Fibroblast of gingiva (primary cell): ENCODE measurements around the gene TYROBP.
"Not testable (repeated sequence)": the region's sequence is repeated elsewhere in the genome, so short reads cannot be mapped to it uniquely, and the experiment has no call there.

Experiments
- DNase-seq: peaks from one replicate; pipeline ENCODE4 v3.0.0-alpha.2; 2011; ENCODE audit warnings: low read depth

The TYROBP gene

DNA sequence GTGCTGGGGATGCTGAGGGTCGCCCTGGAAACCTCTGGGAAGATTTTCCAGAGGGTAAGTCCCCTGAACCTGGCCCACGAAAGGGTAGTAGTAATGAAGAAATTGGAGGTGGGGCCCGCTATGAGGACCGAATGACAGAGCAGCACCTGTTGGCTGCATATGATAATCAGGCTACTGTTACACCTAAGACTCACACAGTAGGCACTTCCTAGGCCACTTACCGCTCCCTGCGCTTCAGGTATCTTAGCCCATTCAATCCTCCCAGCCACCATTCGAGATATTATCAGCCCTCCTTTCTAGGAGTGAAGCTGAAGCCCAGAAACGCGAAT is 23.7 kb upstream of the TYROBP start:
- DNase-seq: no peak

DNA sequence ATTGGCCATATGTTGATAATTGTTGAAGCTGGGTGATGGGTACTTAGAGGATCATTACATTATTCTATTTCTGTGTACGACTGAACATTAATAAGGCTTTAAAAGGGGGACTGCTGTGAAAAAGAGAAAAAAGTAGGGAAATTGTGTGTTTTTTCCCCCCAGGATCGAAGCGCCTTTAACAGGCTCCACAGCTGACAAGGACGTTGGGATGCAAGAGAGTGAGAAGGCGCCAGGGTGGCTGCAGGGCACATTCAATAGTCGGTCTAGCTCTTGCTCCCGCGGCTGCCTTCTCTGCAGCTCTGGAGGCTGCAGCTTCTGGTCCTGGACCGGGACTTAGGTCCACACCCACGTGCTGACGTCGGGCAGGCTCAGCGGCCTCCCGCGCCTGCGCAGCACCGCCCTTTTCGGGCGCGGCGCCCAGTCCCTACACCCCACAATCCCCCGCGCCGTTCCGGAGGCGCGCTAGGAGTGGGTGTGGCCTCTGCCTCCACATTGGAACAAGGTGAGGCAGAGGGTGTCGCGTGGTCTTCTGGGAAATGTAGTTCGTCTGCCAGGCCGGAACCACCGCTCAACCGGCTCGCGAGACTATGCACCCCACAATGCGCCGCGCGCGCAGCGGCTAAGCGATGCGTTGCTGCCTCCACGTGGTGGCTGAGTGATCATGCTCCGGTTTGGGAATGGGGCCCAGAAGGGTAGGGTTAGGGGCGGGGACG is 23.2 kb upstream of the TYROBP start:
- peak; percentile 99 for DNase-seq

DNA sequence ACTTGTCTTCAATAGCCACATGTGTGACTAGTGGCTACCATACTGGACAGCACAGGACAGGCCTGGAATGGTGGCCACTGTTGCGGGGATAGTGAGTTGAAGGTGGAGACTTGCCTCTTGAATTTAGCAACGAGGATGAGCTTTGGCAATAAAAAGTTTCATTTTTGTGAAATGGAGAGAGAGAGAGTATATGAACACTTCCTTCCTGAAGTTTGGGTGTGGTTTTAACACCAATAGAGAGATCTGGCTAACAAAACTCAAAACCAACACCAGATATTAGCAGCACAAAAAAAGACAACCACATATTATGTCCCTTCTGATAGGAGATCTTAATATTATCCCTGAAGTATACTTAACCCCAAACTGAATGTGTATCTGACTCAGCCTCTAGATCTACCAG is 21.8 kb upstream of the TYROBP start:
- no peak for DNase-seq

DNA sequence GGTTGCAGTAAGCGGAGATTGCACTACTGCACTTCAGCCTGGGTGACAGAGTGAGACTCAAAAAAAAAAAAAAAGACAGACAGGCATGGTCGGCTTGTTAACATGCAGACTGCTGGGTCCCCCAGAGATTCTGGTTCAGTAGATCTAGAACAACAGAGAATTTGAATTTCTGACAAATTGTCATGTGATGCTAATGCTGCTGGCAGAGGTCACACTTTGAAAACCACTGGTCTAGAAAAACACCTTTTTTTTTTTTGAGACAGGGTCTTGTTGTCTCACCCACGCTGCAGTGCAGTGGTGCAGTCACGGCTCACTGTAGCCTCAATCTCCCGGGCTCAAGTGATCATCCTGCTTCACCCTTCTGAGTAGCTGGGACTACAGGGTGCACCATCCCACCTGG is 20.4 kb upstream of the TYROBP start:
- DNase-seq: no peak

DNA sequence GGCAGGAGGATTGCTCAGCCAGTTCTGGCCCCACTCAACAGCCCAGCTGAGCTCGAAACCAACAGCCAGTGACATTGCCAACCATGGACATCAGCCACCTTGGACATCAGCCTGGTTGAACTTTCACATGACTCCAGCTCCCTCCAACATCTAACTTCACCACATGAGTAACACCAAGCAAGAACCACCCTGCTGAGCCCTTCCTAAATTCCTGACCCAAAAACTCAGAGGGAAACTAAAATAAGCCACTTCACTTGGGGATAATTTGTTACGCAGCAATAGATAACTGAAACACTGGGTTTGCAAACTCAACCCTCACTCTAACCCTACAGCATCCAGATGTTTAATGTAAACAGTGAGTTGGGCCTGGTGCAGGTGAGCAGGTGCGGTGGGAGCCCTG is 17.4 kb upstream of the TYROBP start:
- DNase-seq: no peak

DNA sequence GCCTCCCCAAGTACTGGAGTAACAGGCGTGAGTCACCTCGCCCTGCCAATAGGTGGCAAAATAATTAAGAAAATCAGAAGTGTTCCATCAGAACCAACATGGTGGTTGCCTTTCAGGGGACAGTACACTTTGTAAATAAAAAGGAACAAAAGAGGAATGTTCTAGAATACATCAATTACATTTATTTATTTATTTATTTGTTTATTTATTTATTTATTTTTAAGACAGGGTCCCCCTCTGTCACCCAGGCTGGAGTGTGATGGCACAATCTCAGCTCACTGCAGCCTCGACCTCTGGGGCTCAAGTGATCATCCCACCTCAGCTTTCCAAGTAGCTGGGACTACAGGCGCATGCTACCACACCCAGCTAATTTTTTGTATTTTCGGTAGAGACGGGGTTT is 12.9 kb upstream of the TYROBP start:
- DNase-seq: no peak

DNA sequence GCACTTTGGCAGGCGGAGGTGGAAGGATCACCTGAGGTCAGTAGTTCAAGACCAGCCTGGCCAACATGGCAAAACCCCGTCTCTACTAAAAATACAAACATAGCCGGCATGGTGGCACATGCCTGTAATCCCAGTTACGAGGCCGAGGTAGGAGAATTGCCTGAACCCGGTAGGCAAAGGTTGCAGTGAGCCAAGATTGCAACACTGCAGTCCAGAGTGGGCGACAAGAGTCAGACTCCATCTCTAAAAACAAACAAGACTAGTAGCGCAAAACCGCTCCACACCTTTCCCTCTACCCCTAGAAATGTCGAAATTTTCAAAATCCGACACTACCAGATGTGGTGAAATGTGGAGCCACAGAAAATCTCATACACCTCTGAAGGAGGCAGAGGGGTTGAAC is 11.2 kb upstream of the TYROBP start:
- no peak for DNase-seq

DNA sequence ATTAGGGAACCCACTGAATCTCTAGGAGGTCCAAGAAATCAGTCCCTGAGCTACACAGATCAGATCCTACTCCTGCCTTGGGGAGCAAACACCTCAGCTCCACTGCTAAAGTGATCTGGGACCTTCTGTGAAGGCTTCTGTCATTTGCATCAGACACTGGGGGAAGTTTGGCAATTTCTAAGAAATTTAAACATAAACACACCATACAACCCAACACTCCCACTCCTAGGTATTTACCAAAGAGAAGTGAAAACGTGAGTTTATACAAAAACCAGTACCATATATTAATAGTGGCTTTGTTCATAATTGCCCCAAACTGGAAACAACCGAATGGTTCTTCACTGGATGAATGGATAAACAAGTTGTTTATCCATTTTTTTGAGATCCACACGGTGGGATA is 7.3 kb upstream of the TYROBP start:
- DNase-seq: no peak

DNA sequence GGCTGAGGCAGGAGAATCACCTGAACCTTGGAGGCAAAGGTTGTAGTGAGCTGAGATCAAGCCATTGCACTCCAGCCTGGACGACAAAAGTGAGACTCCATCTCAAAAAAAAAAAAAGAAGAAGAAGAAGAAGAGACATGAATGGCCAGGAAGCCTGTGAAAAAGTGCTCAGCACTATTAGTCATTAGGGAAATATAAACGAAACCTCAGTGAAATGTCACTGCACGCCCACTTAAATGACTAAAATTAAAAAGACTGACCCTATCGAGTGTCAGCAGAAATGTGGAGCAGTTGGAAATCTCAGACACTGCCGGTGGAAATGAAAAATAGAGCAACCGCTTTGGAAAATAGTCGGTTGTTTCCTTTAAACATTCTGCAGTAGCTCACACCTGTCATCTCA is 5.5 kb upstream of the TYROBP start:
- DNase-seq: no peak

DNA sequence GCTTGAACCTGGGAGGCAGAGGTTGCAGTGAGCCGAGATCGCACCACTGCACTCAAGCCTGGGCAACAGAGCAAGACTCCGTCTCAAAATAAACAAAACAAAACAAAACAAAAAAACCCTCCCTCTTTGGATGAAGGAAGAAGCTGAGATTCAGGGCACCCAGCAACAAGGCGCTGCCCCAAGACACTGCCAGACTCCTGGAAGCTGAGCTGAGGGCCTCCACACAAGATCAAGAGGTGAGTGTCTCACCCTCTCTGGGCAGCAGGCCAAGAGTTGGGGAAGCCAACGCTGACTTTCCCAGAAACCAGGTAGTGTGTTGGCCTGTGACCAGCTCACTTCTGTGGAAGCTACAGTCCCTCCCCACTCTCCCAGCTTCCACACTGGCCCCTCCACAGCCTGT is 3.7 kb upstream of the TYROBP start:
- no peak for DNase-seq

DNA sequence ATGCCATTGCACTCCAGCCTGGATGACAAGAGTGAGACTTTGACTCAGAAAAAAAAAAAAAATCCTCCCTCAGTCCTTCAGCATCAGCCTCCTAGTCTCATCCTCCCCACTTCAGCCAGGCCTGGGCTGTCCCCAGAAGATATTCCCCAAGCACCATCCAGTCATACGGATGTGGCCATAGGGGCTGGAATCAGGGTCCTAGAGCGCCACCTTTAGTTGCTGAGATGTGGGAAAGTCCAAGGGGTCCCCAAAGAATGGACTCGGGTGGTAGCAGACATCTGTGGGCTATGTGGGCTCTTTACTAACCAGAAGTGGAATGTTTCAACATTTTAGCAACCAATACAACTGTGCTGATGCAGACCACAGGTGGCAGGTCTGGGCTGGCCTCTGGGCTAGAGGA is 3.1 kb upstream of the TYROBP start:
- DNase-seq: no peak

DNA sequence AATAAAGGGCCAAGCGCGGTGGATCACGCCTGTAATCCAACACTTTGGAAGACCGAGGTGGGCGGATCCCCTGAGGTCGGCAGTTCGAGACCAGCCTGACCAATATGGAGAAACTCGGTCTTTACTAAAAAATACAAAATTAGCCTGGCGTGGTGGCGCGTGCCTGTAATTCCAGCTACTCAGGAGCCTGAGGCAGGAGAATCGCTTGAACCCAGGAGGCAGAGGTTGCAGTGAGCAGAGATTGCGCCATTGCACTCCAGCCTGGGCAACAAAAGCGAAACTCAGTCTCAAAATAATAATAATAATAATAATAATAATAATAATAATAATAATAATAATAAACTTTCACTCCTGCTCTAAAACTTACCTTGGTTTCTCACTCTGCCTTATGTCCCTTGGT is 2.3 kb upstream of the TYROBP start:
- not testable (repeated sequence) for DNase-seq

DNA sequence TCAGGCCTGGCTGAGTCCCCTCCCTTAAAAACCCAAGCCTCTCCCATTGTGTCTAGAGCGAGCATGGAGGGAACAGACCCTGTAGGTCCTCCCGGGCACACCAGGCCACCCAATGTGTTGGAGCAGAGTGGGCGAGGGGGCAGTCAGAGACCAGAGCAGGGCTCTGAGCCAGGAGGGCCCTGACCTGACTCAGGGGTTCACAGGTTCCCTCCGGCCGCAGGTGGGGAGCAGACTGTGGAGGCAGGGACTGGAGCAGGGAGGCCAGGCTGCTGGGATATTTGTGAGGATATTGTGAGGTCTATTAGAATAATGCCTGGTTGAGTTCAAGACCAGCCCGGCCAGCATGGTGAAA is 1.6 kb upstream of the TYROBP start:
- no peak for DNase-seq

DNA sequence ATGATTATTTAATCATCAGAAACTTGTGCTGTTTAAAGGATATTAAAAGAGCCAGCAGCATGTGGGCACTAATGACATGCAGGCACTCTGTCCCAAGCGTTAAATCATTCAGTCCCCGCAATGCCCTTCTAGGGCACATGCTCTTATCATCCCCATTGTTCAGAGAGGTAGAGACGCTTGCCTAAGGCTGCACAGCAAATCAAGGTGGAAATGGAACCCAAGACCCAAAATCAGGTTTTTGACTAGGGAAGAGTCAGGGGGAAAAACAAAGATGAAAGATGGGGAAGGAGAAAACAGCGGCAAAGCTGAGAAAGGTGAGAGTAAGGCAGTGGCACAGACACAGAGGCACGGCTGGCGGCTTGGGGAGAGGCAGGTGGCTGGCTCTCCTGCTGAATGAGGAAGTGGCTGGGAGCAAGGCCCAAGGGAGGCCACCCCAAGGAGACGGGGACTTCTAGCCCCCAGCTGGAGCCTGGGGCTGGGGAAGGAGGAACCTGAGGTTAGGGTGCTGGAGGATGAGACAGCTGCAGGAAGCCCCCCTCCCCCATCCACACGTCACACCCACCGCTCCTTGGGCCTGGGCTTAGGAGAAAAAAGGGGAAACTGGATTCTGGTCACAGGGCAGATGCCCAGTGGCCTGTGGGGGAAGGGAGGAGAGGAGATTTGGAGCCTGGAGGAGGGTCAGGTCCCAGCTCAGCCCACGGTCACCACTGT is 1.0 kb upstream of the TYROBP start:
- no peak for DNase-seq

DNA sequence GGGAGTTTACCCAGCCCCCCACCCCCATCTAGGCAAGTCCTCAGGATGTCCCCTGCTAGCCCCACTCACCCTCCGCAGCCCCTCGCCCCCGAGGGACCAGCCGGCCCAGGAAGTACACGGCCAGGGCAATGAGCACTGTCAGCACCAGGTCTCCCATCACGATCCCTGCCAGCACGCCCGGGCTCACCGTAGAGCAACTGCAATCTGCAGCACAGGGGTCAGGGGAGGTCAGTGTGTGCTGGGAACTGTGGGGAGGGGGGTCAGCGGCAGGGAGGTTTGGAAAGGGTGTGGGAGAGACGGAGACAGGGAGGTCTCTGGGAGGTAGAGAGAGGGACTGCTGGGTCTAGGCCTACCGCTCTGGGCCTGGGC is 734 bp downstream of the TYROBP start:
- DNase-seq: no peak

DNA sequence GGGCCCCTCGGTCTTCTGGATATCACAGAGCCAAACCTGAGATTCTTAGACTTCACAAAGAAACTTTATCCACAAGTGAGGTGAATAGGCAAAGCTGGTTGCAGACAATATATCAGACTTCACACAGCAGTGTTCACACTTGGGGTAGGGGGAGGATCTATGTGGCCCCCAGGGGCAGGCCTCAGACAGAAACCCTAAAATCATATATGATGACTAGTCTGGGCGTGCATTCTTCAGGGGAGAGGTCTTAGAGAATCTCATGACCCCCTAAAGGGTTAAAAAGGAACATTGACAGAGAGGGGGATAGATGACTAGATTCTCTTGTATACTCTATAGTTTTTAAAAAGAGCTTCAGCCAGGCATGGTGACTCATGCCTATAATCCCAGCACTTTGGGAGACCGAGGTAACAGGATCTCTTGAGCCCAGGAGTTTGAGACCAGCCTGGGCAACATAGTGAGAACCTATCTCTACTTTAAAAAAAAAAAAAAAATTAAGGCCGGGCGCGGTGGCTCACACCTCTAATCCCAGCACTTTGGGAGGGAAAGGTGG is 2.8 kb downstream of the TYROBP start:
- DNase-seq: no peak

DNA sequence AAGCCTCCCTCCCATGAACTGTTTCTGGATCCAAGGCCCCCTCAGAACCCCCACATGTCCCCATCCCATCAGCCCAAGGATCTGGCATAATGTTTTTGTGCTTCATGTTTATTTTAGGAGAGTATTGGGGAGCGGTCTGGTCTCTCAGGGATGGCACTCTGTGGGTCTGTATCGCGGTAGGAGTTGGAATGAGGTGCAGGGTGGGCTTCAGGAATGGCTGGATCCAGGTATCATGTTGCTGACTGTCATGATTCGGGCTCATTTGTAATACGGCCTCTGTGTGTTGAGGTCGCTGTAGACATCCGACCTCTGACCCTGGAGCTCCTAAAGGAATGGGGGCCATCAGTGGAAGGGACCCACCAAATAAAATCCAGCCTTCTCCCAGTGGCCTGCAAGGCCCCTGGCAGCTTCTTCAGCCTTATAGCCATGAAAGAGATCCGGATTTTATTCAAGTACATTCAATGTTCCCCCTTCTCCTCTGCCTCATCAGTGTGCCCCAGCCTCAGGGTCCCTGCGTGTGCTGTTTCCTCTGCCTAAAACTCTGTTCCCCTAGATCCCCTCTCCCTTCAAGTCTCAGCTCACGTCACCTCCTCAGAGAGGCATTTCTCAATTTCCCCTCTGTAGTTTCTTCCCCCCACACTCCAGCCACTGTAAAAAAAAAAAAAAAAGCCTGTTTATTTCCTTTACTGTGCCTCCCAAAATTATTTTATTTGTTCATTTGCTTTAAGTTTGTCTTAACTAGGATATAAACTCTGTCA is 3.6 kb downstream of the TYROBP start:
- DNase-seq: no peak

DNA sequence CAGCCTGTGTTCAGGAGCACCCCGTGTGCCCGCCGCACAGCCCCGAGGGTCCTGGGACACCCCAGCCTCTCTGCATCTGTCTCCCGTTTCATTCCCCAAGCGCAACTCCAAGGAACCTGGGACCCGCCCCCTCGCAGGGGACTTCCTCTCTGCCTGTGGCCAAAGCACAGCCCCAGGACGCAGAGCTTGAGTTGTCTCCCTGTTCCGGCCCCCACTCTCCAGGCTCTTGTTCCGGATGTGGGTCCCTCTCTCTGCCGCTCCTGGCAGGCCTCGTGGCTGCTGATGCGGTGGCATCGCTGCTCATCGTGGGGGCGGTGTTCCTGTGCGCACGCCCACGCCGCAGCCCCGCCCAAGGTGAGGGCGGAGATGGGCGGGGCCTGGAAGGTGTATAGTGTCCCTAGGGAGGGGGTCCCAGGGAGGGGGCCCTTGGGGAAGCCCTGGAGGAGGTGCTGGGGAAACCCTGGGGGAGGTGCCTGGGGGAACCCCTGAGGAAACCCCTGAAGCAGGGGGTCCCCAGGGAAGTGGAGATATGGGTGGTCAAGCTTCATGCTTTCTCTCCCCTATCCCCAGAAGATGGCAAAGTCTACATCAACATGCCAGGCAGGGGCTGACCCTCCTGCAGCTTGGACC is 4.4 kb downstream of the TYROBP start:
- peak; percentile 59 for DNase-seq

DNA sequence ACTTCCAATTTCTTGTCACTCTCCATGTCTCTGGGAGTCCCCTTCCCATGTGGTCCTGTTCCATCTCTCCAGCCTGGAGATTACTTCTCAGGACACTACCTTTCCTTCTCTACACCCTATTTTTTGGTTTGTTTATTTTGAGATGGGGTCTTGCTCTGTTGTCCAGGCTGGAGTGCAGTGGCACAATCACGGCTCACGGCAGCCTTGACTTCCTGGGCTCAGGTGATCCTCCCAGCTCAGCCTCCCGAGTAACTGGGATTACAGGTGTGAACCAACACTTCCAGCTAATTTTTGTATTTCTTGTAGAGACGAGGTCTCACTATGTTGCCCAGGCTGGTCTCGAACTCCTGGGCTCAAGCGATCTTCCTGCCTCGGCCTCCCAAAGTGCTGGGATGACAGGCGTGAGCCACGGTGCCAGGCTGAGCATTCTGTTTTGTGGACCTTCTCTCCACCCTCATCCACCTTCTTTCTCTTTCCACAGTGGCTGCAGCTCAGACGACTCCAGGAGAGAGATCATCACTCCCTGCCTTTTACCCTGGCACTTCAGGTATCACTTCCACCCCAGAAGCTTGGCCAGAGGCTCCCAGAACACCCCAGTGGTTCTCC is 5.1 kb downstream of the TYROBP start:
- no peak for DNase-seq

DNA sequence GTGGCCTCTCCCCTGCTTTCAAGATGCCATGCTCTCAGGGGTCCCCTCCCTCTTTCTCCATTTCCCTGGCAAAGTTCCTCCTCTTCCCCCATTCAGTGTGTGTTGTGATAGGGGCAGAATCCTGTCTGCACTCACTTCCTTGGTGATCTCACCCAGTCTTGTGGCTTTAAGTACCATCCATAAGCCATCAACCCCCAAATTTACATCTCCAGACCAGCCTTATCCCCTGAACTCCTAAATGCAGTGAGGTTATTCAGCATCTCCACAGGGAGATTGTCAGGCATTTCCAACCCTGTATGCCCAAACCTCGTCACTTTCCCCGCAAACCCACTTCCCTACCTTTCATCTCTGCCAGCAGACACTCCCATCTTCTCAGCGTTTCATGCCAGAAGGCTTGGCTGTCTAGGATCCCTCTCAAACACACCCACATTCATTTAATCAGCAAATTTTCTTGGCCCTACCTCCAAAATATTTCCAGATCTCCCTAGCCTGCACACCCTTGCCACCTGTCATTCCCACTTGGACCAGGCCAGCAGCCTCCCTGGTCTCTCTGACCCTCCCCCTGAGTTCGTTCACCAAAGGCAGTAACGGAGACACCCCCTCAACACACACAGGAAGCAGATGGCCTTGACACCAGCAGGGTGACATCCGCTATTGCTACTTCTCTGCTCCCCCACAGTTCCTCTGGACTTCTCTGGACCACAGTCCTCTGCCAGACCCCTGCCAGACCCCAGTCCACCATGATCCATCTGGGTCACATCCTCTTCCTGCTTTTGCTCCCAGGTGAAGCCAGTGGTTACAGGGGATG is 6.0 kb downstream of the TYROBP start, which contains the start of gene HCST:
Gene HCST (plus strand): TSS at position 676 of the 808 bp plus-strand sequence. CDS start 65 bp downstream, at position 741.
- DNase-seq: peak; percentile 30

DNA sequence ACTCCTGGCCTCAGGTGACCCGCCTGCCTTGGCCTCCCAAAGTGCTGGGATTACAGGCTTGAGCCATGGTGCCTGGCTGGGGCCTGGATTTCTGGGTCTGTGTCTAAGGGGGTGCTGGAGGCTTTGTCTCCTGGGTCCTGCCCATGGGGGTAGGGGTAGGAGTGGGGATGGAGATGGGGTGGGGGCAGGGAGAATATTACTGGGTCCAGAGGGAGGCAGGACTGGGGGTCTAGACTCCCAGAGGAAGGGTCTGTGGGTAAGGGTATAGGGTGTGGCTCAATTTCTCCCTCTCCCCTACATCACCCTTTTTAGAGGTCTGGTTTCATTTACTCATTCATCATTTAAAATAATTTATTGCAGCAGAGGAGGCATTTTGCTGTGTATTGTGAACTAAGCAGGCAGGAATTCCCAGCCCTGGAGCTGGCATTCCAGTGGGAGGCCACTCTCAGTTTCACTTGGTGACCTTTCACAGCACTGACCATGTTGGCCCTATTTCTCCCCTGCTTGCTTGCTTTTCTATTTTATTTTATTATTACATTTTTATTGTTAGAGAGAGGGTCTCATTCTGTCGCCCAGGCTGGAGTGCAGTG is 6.9 kb downstream of the TYROBP start:
- DNase-seq: peak; percentile 69
